Activated T-helper 1 cell treated with anti-CD3 and anti-CD28 coated beads, Interleukin-12 subunit alpha, Interleukin-12 subunit beta, Interleukin-2, Interleukin-4 antibody, amounts not matched to agents 30 ng/mL and 10 ng/mL and 1 ng/mL, durations not matched to agents 14 hours and 24 hours and 36 hours (primary cell): Measurements from ENCODE around the gene AP3D1. TPM values are rescaled to one million over a fixed set of nuclear protein-coding genes. Genes with fewer than 3 reads are reported as not detected.

Experiments used
- DNase-seq: peaks from one replicate; pipeline ENCODE4 v3.0.0; 2021; ENCODE audit warnings: low spot score
- H3K27ac Mint-ChIP-seq: one replicate; pipeline ENCODE4 v1.8.0; 2021; ENCODE audit warnings: mild to moderate bottlenecking, mixed read lengths
- H3K27me3 Mint-ChIP-seq: one replicate; pipeline ENCODE4 v1.8.0; 2022; ENCODE audit warnings: mild to moderate bottlenecking, moderate library complexity, mixed read lengths; ENCODE audit not compliant: insufficient read depth
- H3K36me3 Mint-ChIP-seq: one replicate; pipeline ENCODE4 v1.8.0; 2021; ENCODE audit warnings: low read depth, mixed read lengths
- H3K4me1 Mint-ChIP-seq: one replicate; pipeline ENCODE4 v1.8.0; 2021; ENCODE audit warnings: low read depth, mixed read lengths
- H3K4me3 Mint-ChIP-seq: one replicate; pipeline ENCODE4 v1.8.0; 2021; ENCODE audit warnings: mild to moderate bottlenecking, moderate library complexity, mixed read lengths
- H3K9me3 Mint-ChIP-seq: one replicate; pipeline ENCODE4 v1.8.0; 2021; ENCODE audit warnings: mixed read lengths
- intact Hi-C: fragments of 100-400 bp; cut with micrococcal nuclease; formaldehyde crosslinking; loops from one replicate; pipeline ENCODE4 v1.15.1; 2024
- total RNA-seq: library from RNA; stranded (reverse); gene quantifications from 2 replicates; pipeline ENCODE4 v1.2.3, GENCODE V29; 2022

Gene AP3D1
- total RNA-seq, 1 donor from 2014 or later: 124 TPM

GRCh38 chr19:2058570-2059421 lies 92.6 kb downstream of the AP3D1 start:
- H3K9me3 Mint-ChIP-seq: no peaks in the 10 kb centered on the region
- no peak for DNase-seq
- intact Hi-C loops: no loop called here
- no peaks in the 10 kb centered on the region for H3K27me3 Mint-ChIP-seq
- H3K4me1 Mint-ChIP-seq: peaks cover 28% of the 10 kb centered on the region
- peak overlapping the region; percentile 23 for H3K4me3 Mint-ChIP-seq
- H3K36me3 Mint-ChIP-seq: no peaks in the 10 kb centered on the region
- H3K27ac Mint-ChIP-seq: peak overlapping the region; percentile 40

GRCh38 chr19:2057484-2058469 lies 93.6 kb downstream of the AP3D1 start:
- Mint-ChIP-seq H3K4me1 (peaks cover 27% of the 10 kb centered on the region), H3K27ac (peak overlapping the region; percentile 40), H3K27me3 (no peaks in the 10 kb centered on the region), H3K36me3 (no peaks in the 10 kb centered on the region), H3K9me3 (no peaks in the 10 kb centered on the region), H3K4me3 (peak overlapping the region; percentile 57)
- intact Hi-C loops: no loop called here
- DNase-seq: no peak

- intact Hi-C loops: no loop called here
- no peak for DNase-seq
- H3K27me3 Mint-ChIP-seq: no peaks in the 10 kb centered on the region
- no peaks in the 10 kb centered on the region for H3K36me3 Mint-ChIP-seq
- H3K4me3 Mint-ChIP-seq: peak overlapping the region; percentile 57
- peaks cover 27% of the 10 kb centered on the region for H3K4me1 Mint-ChIP-seq
- no peaks in the 10 kb centered on the region for H3K9me3 Mint-ChIP-seq
- H3K27ac Mint-ChIP-seq: peak overlapping the region; percentile 62
These were observed 94.6 kb downstream of the AP3D1 start for GRCh38 chr19:2056837-2057192.

GRCh38 chr19:2055931-2056836 lies 95.2 kb downstream of the AP3D1 start:
- H3K4me3 Mint-ChIP-seq: peak overlapping the region; percentile 73
- H3K27me3 Mint-ChIP-seq: no peaks in the 10 kb centered on the region
- peak overlapping the region; percentile 84 for H3K27ac Mint-ChIP-seq
- H3K36me3 Mint-ChIP-seq: no peaks in the 10 kb centered on the region
- peaks cover 31% of the 10 kb centered on the region for H3K4me1 Mint-ChIP-seq
- intact Hi-C loops: no loop called here
- DNase-seq: no peak
- no peaks in the 10 kb centered on the region for H3K9me3 Mint-ChIP-seq

GRCh38 chr19:2054763-2055162 lies 96.6 kb downstream of the AP3D1 start:
- H3K27ac Mint-ChIP-seq: peak overlapping the region; percentile 90
- DNase-seq: no peak
- no peaks in the 10 kb centered on the region for H3K9me3 Mint-ChIP-seq
- no peaks in the 10 kb centered on the region for H3K27me3 Mint-ChIP-seq
- H3K4me1 Mint-ChIP-seq: peaks cover 21% of the 10 kb centered on the region
- intact Hi-C loops: no loop called here
- H3K4me3 Mint-ChIP-seq: peak overlapping the region; percentile 60
- no peaks in the 10 kb centered on the region for H3K36me3 Mint-ChIP-seq

GRCh38 chr19:2053601-2054389 lies 97.6 kb downstream of the AP3D1 start:
- Mint-ChIP-seq H3K36me3 (no peaks in the 10 kb centered on the region), H3K9me3 (no peaks in the 10 kb centered on the region), H3K4me3 (no peak overlapping the region), H3K27me3 (no peaks in the 10 kb centered on the region), H3K27ac (peak overlapping the region; percentile 63), H3K4me1 (peaks cover 26% of the 10 kb centered on the region)
- no peak for DNase-seq
- intact Hi-C loops: no loop called here

- Mint-ChIP-seq H3K36me3 (no peaks in the 10 kb centered on the region), H3K27ac (peak overlapping the region; percentile 85), H3K9me3 (no peaks in the 10 kb centered on the region), H3K4me1 (peaks cover 27% of the 10 kb centered on the region), H3K4me3 (peak overlapping the region; percentile 76), H3K27me3 (no peaks in the 10 kb centered on the region)
- DNase-seq: no peak
- intact Hi-C loops: loop anchor here (1.0 kb wide), 4 partner anchors 9 to 44 kb away; partner anchors contain the start of genes IZUMO4 and MOB3A
These were observed 99.3 kb downstream of the AP3D1 start for GRCh38 chr19:2051773-2052704.

GRCh38 chr19:2050991-2051772 lies 100.2 kb downstream of the AP3D1 start, which contains the start of gene MKNK2:
TSS of gene MKNK2 (minus strand) at chr19:2051244. CDS start at chr19:2050851, 393 bp downstream.
- H3K36me3 Mint-ChIP-seq: no peaks in the 10 kb centered on the region
- H3K27ac Mint-ChIP-seq: peak within 1 kb of the TSS; percentile 87
- peaks cover 27% of the 10 kb centered on the region for H3K4me1 Mint-ChIP-seq
- no peaks in the 10 kb centered on the region for H3K27me3 Mint-ChIP-seq
- H3K9me3 Mint-ChIP-seq: no peaks in the 10 kb centered on the region
- intact Hi-C loops: loop anchor here (1.0 kb wide), 4 partner anchors 9 to 45 kb away; partner anchors contain the start of genes IZUMO4 and MOB3A
- DNase-seq: peak; percentile 92
- H3K4me3 Mint-ChIP-seq: peak within 1 kb of the TSS; percentile 87
